KMS-11 (cell line): Measurements from ENCODE around the gene DENND6B.

Experiments used
- H2AFZ ChIP-seq: fragments of 200-600 bp; sonication (generic); 2 replicates; pipeline ENCODE4 v1.6.1; 2016; ENCODE audit warnings: antibody characterized with exemption, mixed run types, low read depth
- H3K27ac ChIP-seq: fragments of 200-600 bp; sonication (generic); 2 replicates; pipeline ENCODE4 v1.6.1; 2016; ENCODE audit warnings: mild to moderate bottlenecking, mixed run types
- H3K27me3 ChIP-seq: fragments of 200-600 bp; sonication (generic); 2 replicates; pipeline ENCODE4 v1.6.1; 2017; ENCODE audit warnings: mild to moderate bottlenecking, low read depth, mixed run types, moderate library complexity; ENCODE audit not compliant: insufficient read depth
- H3K36me3 ChIP-seq: fragments of 200-600 bp; sonication (generic); 2 replicates; pipeline ENCODE4 v1.6.1; 2017; ENCODE audit warnings: mild to moderate bottlenecking, mixed run types; ENCODE audit not compliant: insufficient read depth
- H3K4me1 ChIP-seq: fragments of 200-600 bp; sonication (generic); 2 replicates; pipeline ENCODE4 v1.6.1; 2016; ENCODE audit warnings: mild to moderate bottlenecking, low read depth, mixed run types; ENCODE audit not compliant: poor library complexity, severe bottlenecking
- H3K4me2 ChIP-seq: fragments of 200-600 bp; sonication (generic); 2 replicates; pipeline ENCODE4 v1.7.0; 2016; ENCODE audit warnings: mild to moderate bottlenecking, mixed run types
- H3K4me3 ChIP-seq: fragments of 200-600 bp; sonication (generic); IDR thresholded peaks from 2 replicates; pipeline ENCODE4 v1.6.1; 2017; ENCODE audit warnings: low read depth, low read length, mixed read lengths; ENCODE audit not compliant: insufficient read depth
- H3K79me2 ChIP-seq: fragments of 200-600 bp; sonication (generic); 2 replicates; pipeline ENCODE4 v1.6.1; 2016; ENCODE audit warnings: low read depth, mixed run types; ENCODE audit not compliant: insufficient read depth
- H3K9ac ChIP-seq: fragments of 200-600 bp; sonication (generic); 2 replicates; pipeline ENCODE4 v1.6.1; 2016; ENCODE audit warnings: mild to moderate bottlenecking, mixed run types
- H4K20me1 ChIP-seq: fragments of 200-600 bp; sonication (generic); 2 replicates; pipeline ENCODE4 v1.6.1; 2016; ENCODE audit warnings: mild to moderate bottlenecking, mixed run types; ENCODE audit not compliant: insufficient read depth
- CTCF ChIP-seq: fragments of 200-600 bp; sonication (generic); conservative IDR thresholded peaks from 2 replicates; pipeline ENCODE4 v1.6.1; 2017; ENCODE audit warnings: low read depth, mild to moderate bottlenecking, antibody characterized with exemption, low read length, moderate library complexity, mixed read lengths

DENND6B gene

DNA sequence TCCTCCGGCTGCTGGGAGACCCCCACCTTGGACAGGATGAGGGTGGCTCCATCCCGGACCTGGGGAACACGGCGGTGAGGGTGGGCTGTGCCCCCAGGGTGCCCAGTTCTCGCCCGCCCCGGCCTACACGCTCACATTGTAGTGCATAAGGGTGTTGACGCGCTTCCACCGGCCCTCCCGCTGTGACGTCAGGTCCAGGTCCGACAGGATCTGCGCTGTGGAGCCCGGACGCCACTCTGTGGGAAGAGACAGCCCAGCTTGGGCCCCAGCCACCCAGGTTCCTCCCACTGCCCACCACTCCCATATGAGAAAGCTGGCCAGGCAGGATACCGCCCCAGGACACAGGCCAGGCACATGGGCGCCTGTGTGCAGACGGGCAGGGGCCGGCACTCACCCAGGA is 48.4 kb downstream of the DENND6B start:
- no peak overlapping the region for H3K4me3 ChIP-seq
- H2AFZ ChIP-seq: no peak overlapping the region
- H3K27me3 ChIP-seq: no peaks in the 10 kb centered on the region
- no peak overlapping the region for H3K27ac ChIP-seq
- H4K20me1 ChIP-seq: no peaks in the 10 kb centered on the region
- H3K4me2 ChIP-seq: no peak overlapping the region
- TF ChIP-seq CTCF: no peak
- H3K36me3 ChIP-seq: no peaks in the 10 kb centered on the region
- H3K9ac ChIP-seq: no peak overlapping the region
- peaks cover 4% of the 10 kb centered on the region for H3K4me1 ChIP-seq
- no peaks in the 10 kb centered on the region for H3K79me2 ChIP-seq

GRCh38 chr22:50277761-50278160 is 49.1 kb downstream of the DENND6B start:
- no peaks in the 10 kb centered on the region for H4K20me1 ChIP-seq
- no peak overlapping the region for H3K4me3 ChIP-seq
- H3K79me2 ChIP-seq: no peaks in the 10 kb centered on the region
- H3K27me3 ChIP-seq: no peaks in the 10 kb centered on the region
- no peak overlapping the region for H3K9ac ChIP-seq
- no peak overlapping the region for H3K27ac ChIP-seq
- no peaks in the 10 kb centered on the region for H3K36me3 ChIP-seq
- H3K4me2 ChIP-seq: no peak overlapping the region
- H3K4me1 ChIP-seq: peaks cover 4% of the 10 kb centered on the region
- no peak for TF ChIP-seq CTCF
- no peak overlapping the region for H2AFZ ChIP-seq

GRCh38 chr22:50276143-50276542 is 50.7 kb downstream of the DENND6B start:
- Histone ChIP-seq H4K20me1 (no peaks in the 10 kb centered on the region), H3K27ac (no peak overlapping the region), H3K36me3 (no peaks in the 10 kb centered on the region), H3K27me3 (no peaks in the 10 kb centered on the region), H3K4me1 (peaks cover 7% of the 10 kb centered on the region), H3K4me3 (no peak overlapping the region), H3K79me2 (no peaks in the 10 kb centered on the region), H3K4me2 (no peak overlapping the region), H3K9ac (no peak overlapping the region), H2AFZ (no peak overlapping the region)
- TF ChIP-seq CTCF: peak; percentile 87

GRCh38 chr22:50275181-50276055 is 51.4 kb downstream of the DENND6B start:
- no peak for TF ChIP-seq CTCF
- Histone ChIP-seq H3K4me2 (no peak overlapping the region), H2AFZ (no peak overlapping the region), H3K36me3 (no peaks in the 10 kb centered on the region), H3K4me1 (peaks cover 12% of the 10 kb centered on the region), H3K27me3 (no peaks in the 10 kb centered on the region), H4K20me1 (no peaks in the 10 kb centered on the region), H3K4me3 (no peak overlapping the region), H3K27ac (no peak overlapping the region), H3K79me2 (no peaks in the 10 kb centered on the region), H3K9ac (no peak overlapping the region)
